ENCODE results near the gene KLF9. TPM values are rescaled to one million over a fixed set of nuclear protein-coding genes. Genes with fewer than 3 reads are reported as not detected.

KLF9 gene
- total and polyA plus RNA-seq, 9 of the 15 experiments (the other 6 are each of a cell fraction or from before 2014, with no cell fraction given), result 3.3 to 11.9 (median 6.9) TPM

DNA sequence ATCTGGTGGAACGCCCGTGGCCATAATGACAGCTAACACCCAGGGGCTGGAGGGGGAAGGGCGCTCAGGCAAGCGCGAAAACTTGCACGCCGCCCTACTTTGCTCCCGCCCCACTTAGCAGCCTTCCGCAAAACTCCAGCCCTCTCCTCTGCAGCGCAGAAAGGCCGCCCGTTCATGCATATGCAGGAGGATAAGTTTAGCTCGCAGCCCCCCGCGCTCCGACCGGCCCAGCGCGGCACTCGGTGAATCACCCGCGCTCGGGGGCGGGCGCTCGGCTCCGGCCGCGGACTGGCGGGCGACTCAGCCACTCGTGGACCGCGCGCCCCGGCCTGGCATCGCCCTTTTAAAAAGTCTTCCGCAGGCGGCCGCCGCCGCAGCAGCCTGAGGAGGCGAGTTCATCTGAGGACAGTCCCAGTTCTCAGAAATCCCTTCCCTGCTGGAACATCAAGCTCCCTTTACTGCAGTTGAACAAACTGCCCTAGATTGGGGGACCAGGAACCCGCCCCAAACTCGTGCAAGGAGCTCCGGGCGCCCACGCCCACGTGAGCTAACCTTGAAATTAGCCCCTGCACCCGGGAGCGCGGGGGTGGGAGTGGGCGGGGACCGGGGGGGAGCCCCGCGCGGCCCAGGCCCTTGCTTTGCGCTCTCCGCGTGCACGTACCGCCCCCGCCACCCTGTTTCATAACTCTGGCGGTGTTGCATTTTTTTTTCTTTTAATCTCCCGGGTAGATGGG, 4.5 kb upstream of the KLF9 start (continued):
- TF ChIP-seq KDM5B (IDR thresholded peaks at IDR 0.05; ENCODE audit: insufficient replicate concordance, low read depth, low read length) (no peak), IRF9 (tag; IDR thresholded peaks at IDR 0.05) (no peak), HEY1 (CRISPR knock-in tag; IDR thresholded peaks at IDR 0.05; ENCODE audit: borderline replicate concordance) (no peak), ARNT (IDR thresholded peaks at IDR 0.05) (no peak), BDP1 (IDR thresholded peaks at IDR 0.05; ENCODE audit: insufficient read depth, insufficient read length) (no peak), STAT5A (IDR thresholded peaks at IDR 0.05; ENCODE audit: borderline replicate concordance, low read length) (peak; percentile 70), ARID3B (CRISPR knock-in tag; IDR thresholded peaks at IDR 0.05; ENCODE audit: borderline replicate concordance) (no peak), CREB1 (IDR thresholded peaks at IDR 0.05) (peak; percentile 38; the same call in 1 of the 2 replicates), CREB1 (CRISPR knock-in tag; IDR thresholded peaks at IDR 0.05) (no peak), ZNF212 (CRISPR knock-in tag; IDR thresholded peaks at IDR 0.05) (no peak), SPI1 (IDR thresholded peaks at IDR 0.05; ENCODE audit: borderline replicate concordance, low read depth, low read length) (no peak), CSDE1 (IDR thresholded peaks at IDR 0.05) (no peak), ZNF79 (CRISPR knock-in tag; IDR thresholded peaks at IDR 0.05; ENCODE audit: low read depth) (no peak), EZH2 (IDR thresholded peaks at IDR 0.05; ENCODE audit: borderline replicate concordance, low read depth, low read length) (no peak), NFYB (IDR thresholded peaks at IDR 0.05; ENCODE audit: extremely low read depth, insufficient read length) (no peak), EP400 (IDR thresholded peaks at IDR 0.05) (0 out of 2 replicates have a peak, but pooled peaks have one; percentile 4), DLX4 (CRISPR knock-in tag; IDR thresholded peaks at IDR 0.05) (no peak), EWSR1 (IDR thresholded peaks at IDR 0.05; ENCODE audit: borderline replicate concordance, low read depth, partially characterized antibody) (no peak)
- TF ChIP-seq, protein P1, sequence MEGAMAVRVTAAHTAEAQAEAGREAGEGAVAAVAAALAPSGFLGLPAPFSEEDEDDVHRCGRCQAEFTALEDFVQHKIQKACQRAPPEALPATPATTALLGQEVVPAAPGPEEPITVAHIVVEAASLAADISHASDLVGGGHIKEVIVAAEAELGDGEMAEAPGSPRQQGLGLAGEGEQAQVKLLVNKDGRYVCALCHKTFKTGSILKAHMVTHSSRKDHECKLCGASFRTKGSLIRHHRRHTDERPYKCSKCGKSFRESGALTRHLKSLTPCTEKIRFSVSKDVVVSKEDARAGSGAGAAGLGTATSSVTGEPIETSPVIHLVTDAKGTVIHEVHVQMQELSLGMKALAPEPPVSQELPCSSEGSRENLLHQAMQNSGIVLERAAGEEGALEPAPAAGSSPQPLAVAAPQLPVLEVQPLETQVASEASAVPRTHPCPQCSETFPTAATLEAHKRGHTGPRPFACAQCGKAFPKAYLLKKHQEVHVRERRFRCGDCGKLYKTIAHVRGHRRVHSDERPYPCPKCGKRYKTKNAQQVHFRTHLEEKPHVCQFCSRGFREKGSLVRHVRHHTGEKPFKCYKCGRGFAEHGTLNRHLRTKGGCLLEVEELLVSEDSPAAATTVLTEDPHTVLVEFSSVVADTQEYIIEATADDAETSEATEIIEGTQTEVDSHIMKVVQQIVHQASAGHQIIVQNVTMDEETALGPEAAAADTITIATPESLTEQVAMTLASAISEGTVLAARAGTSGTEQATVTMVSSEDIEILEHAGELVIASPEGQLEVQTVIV (CRISPR knock-in tag; IDR thresholded peaks at IDR 0.05; ENCODE audit: borderline replicate concordance), result no peak
- TF ChIP-seq, protein P2, sequence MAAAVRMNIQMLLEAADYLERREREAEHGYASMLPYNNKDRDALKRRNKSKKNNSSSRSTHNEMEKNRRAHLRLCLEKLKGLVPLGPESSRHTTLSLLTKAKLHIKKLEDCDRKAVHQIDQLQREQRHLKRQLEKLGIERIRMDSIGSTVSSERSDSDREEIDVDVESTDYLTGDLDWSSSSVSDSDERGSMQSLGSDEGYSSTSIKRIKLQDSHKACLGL (CRISPR knock-in tag; IDR thresholded peaks at IDR 0.05; ENCODE audit: borderline replicate concordance, poor library complexity, severe bottlenecking), result no peak
- TF ChIP-seq, protein P3, sequence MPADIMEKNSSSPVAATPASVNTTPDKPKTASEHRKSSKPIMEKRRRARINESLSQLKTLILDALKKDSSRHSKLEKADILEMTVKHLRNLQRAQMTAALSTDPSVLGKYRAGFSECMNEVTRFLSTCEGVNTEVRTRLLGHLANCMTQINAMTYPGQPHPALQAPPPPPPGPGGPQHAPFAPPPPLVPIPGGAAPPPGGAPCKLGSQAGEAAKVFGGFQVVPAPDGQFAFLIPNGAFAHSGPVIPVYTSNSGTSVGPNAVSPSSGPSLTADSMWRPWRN (IDR thresholded peaks at IDR 0.05; ENCODE audit: low read depth), result no peak
